MM.1S (cell line): Measurements from ENCODE around the gene PAPPA.

ENCODE experiments used
- DNase-seq: peaks from one replicate; pipeline ENCODE4 v3.0.0-alpha.2; 2015
- H2AFZ ChIP-seq: fragments of 300-600 bp; sonication (generic); 2 replicates; pipeline ENCODE4 v1.6.0; 2016; ENCODE audit warnings: antibody characterized with exemption, low read length
- H3F3A ChIP-seq: fragments of 300-600 bp; sonication (generic); 2 replicates; pipeline ENCODE4 v1.6.1; 2016; ENCODE audit warnings: mild to moderate bottlenecking, antibody characterized with exemption, low read length, moderate library complexity, mixed read lengths; ENCODE audit not compliant: insufficient read depth
- H3K27ac ChIP-seq: fragments of 300-600 bp; sonication (generic); 2 replicates; pipeline ENCODE4 v1.5.1; 2016; ENCODE audit warnings: mild to moderate bottlenecking, low read length
- H3K27me3 ChIP-seq: fragments of 300-600 bp; sonication (generic); replicated peaks from 2 replicates; pipeline ENCODE4 v1.6.0; 2016; ENCODE audit warnings: low read length; ENCODE audit not compliant: insufficient read depth
- H3K36me3 ChIP-seq: fragments of 300-600 bp; sonication (generic); replicated peaks from 2 replicates; pipeline ENCODE4 v1.6.1; 2016; ENCODE audit warnings: mild to moderate bottlenecking, low read length, mixed read lengths; ENCODE audit not compliant: insufficient read depth
- H3K4me1 ChIP-seq: fragments of 300-600 bp; sonication (generic); 2 replicates; pipeline ENCODE4 v1.6.1; 2016; ENCODE audit warnings: low read length, mixed read lengths
- H3K4me2 ChIP-seq: fragments of 300-600 bp; sonication (generic); 2 replicates; pipeline ENCODE4 v1.6.0; 2016; ENCODE audit warnings: low read depth, low read length
- H3K4me3 ChIP-seq: fragments of 300-600 bp; sonication (generic); 2 replicates; pipeline ENCODE4 v1.5.1; 2016; ENCODE audit warnings: low read length, mixed read lengths
- H3K79me2 ChIP-seq: fragments of 300-600 bp; sonication (generic); 2 replicates; pipeline ENCODE4 v1.6.1; 2016; ENCODE audit warnings: mixed run types, low read length, mixed read lengths
- H3K9ac ChIP-seq: fragments of 300-600 bp; sonication (generic); 2 replicates; pipeline ENCODE4 v1.6.1; 2016; ENCODE audit warnings: low read length, mixed read lengths
- H3K9me2 ChIP-seq: fragments of 300-600 bp; sonication (generic); replicated peaks from 2 replicates; pipeline ENCODE4 v1.6.1; 2016; ENCODE audit warnings: mild to moderate bottlenecking, low read length, mixed read lengths; ENCODE audit not compliant: insufficient read depth
- H3K9me3 ChIP-seq: fragments of 300-600 bp; sonication (generic); replicated peaks from 2 replicates; pipeline ENCODE4 v1.6.1; 2016; ENCODE audit warnings: mild to moderate bottlenecking, low read length, mixed read lengths; ENCODE audit not compliant: insufficient read depth
- H4K20me1 ChIP-seq: fragments of 300-600 bp; sonication (generic); 2 replicates; pipeline ENCODE4 v1.6.1; 2016; ENCODE audit warnings: mild to moderate bottlenecking, low read length, moderate library complexity, mixed read lengths; ENCODE audit not compliant: insufficient read depth
- EZH2 ChIP-seq: fragments of 300-600 bp; sonication (generic); optimal IDR thresholded peaks from 2 replicates; pipeline ENCODE3; 2017; ENCODE audit warnings: low read depth, mild to moderate bottlenecking, antibody characterized with exemption, low read length, mixed read lengths
- EZH2phosphoT487 ChIP-seq: fragments of 300-600 bp; sonication (generic); IDR thresholded peaks from 2 replicates; pipeline ENCODE4 v1.6.1; 2018; ENCODE audit warnings: antibody characterized with exemption, low read length
- TF ChIP-seq, protein P1 (sequence below): fragments of 300-600 bp; sonication (generic); IDR thresholded peaks from 2 replicates; pipeline ENCODE4 v1.5.1; 2016; ENCODE audit warnings: antibody characterized with exemption, low read length, mixed read lengths

Gene PAPPA

DNA sequence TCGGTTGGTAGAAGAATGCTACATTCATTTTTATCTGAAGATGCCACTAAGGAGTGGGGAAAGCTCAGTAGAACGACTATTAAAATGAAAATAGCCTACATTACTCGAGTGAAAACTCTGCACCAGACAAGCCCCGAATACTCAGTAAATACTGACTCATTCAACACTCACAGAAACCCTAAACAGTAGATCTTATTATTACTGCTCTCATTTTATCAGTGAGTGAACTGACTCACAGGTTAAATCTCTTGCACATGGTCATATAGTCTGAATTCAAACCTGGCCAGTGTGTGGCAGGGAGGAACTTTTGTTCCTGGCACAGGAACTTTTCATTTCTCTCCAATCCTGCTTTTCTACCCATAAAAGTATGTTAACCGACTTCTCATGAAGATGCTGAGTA, 9.6 kb upstream of the PAPPA start:
- no peaks in the 10 kb centered on the region for H3K79me2 ChIP-seq
- TF ChIP-seq EZH2 (no peak), EZH2phosphoT487 (no peak)
- TF ChIP-seq, protein P1, sequence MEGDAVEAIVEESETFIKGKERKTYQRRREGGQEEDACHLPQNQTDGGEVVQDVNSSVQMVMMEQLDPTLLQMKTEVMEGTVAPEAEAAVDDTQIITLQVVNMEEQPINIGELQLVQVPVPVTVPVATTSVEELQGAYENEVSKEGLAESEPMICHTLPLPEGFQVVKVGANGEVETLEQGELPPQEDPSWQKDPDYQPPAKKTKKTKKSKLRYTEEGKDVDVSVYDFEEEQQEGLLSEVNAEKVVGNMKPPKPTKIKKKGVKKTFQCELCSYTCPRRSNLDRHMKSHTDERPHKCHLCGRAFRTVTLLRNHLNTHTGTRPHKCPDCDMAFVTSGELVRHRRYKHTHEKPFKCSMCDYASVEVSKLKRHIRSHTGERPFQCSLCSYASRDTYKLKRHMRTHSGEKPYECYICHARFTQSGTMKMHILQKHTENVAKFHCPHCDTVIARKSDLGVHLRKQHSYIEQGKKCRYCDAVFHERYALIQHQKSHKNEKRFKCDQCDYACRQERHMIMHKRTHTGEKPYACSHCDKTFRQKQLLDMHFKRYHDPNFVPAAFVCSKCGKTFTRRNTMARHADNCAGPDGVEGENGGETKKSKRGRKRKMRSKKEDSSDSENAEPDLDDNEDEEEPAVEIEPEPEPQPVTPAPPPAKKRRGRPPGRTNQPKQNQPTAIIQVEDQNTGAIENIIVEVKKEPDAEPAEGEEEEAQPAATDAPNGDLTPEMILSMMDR = no peak
- no peak overlapping the region for H3K27ac ChIP-seq
- no peaks in the 10 kb centered on the region for H3K4me1 ChIP-seq
- no peaks in the 10 kb centered on the region for H3K27me3 ChIP-seq
- no peaks in the 10 kb centered on the region for H4K20me1 ChIP-seq
- no peak overlapping the region for H3K9ac ChIP-seq
- no peak overlapping the region for H2AFZ ChIP-seq
- no peaks in the 10 kb centered on the region for H3K9me2 ChIP-seq
- no peaks in the 10 kb centered on the region for H3K36me3 ChIP-seq
- H3K4me2 ChIP-seq = no peak overlapping the region
- no peaks in the 10 kb centered on the region for H3F3A ChIP-seq
- no peak overlapping the region for H3K4me3 ChIP-seq
- no peak for DNase-seq
- no peaks in the 10 kb centered on the region for H3K9me3 ChIP-seq

DNA sequence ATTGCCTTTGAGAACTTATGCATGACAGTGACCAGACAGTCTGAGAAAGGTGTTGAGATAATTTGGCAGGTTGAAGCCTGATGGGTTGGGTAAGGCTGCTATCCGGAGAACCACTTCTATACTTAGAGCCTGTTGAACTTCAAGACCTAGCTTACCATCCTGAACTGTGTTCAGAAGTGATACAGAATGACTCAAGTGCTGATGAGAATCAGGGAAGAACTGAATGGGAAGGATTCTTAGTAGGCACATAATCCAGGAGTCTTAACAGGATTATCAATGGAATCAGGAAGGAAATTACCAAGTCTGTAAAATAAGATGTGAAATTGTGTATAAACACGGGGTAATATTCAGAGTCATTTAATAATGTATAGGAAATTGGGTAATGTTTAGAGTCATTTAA, 9.0 kb upstream of the PAPPA start:
- Histone ChIP-seq H2AFZ (no peak overlapping the region), H3K4me1 (no peaks in the 10 kb centered on the region), H3K79me2 (no peaks in the 10 kb centered on the region), H3K27me3 (no peaks in the 10 kb centered on the region), H3F3A (no peaks in the 10 kb centered on the region), H3K4me3 (no peak overlapping the region), H3K9me3 (no peaks in the 10 kb centered on the region), H3K36me3 (no peaks in the 10 kb centered on the region), H3K4me2 (no peak overlapping the region), H4K20me1 (no peaks in the 10 kb centered on the region), H3K27ac (no peak overlapping the region), H3K9me2 (no peaks in the 10 kb centered on the region), H3K9ac (no peak overlapping the region)
- TF ChIP-seq EZH2phosphoT487 (no peak), EZH2 (no peak)
- DNase-seq = no peak

DNA sequence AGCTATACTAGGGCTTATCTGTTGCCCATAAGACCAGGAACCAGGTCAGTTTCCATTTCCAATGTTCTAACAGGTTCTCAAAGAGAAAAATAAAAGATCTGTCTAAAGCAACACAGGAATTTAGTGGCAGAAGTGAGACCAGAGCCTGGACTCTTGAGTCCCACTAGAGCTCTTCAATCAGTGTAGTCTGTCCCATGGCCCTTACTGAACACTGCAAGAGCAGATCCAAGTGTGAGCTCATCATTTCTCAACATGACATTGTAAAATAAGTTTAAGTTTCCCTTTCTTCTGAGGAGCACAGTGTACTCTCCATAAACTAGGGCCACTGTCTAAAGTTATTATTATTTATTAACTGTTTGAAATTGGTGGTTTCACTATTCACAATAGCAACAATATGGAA, 8.6 kb upstream of the PAPPA start:
- no peaks in the 10 kb centered on the region for H3K36me3 ChIP-seq
- H3K9me2 ChIP-seq = no peaks in the 10 kb centered on the region
- no peaks in the 10 kb centered on the region for H4K20me1 ChIP-seq
- no peak overlapping the region for H3K27ac ChIP-seq
- TF ChIP-seq, protein P1 = no peak
- TF ChIP-seq EZH2 = no peak
- TF ChIP-seq EZH2phosphoT487 = no peak
- H3K27me3 ChIP-seq = no peaks in the 10 kb centered on the region
- H3K79me2 ChIP-seq = no peaks in the 10 kb centered on the region
- H3K9me3 ChIP-seq = no peaks in the 10 kb centered on the region
- H3K4me3 ChIP-seq = no peak overlapping the region
- H2AFZ ChIP-seq = no peak overlapping the region
- H3F3A ChIP-seq = no peaks in the 10 kb centered on the region
- no peak overlapping the region for H3K9ac ChIP-seq
- H3K4me2 ChIP-seq = no peak overlapping the region
- DNase-seq = no peak
- H3K4me1 ChIP-seq = no peaks in the 10 kb centered on the region

DNA sequence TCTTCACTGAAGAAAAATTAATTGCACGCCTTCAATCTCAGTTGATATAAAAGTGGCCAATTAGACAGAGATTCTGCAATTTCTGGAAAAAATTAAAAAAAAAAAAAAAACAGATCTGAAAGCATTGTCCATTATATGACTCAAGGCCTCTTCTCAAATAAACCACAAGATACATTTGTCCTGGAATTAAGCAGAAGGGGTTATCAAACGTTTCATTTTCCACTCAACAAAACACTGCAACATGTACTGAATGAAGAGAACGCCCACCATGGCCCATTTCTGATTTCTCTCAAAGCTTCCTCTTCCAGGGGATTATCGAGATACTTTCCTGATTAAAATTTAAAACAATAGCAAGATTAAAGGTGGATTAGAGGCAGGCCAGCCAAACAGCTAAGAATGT, 5.8 kb upstream of the PAPPA start:
- Histone ChIP-seq H2AFZ (no peak overlapping the region), H3K27ac (no peak overlapping the region), H3K9me2 (no peaks in the 10 kb centered on the region), H3K36me3 (no peaks in the 10 kb centered on the region), H3F3A (no peaks in the 10 kb centered on the region), H3K4me2 (no peak overlapping the region), H3K9me3 (no peaks in the 10 kb centered on the region), H3K4me1 (no peaks in the 10 kb centered on the region), H3K79me2 (no peaks in the 10 kb centered on the region), H3K4me3 (no peak overlapping the region), H3K27me3 (no peaks in the 10 kb centered on the region), H4K20me1 (no peaks in the 10 kb centered on the region), H3K9ac (no peak overlapping the region)
- TF ChIP-seq EZH2 (no peak), EZH2phosphoT487 (no peak)
- TF ChIP-seq, protein P1 = no peak
- DNase-seq = no peak
